ENCODE results near the gene LSM4.

DNA sequence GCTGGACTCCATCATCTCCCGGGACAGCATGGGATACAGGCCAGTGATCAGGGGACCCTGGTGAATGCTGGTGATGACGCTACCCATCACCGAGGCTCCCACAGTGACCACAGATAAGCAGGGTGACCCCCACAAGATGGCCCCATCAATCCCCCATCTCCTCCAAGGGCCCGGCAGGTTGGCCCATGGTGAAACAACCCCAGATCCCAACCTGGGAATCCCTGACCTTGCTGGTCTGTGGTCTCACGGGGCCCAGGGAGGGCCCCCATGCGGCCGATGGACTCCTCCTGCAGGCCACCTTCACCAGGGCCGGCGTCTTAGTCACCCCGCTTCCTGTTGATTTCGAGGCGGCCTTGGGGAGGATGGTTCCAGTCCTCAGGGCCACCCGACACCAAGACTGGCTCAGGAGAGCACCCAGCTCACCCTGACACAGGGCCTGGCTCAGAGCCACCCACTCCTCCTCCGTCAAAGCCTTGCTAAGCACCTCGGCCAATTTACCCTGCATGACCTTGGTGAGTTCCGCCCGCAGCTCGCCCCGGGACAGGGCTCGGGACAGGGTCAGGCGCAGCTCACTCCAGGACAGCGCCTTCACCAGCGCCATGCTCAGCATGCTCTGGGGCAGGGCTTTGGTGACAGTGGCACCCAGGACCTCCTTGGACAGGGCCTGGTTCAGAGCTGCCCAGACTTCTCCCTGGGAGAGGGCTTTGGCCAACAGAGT is 58.6 kb downstream of the LSM4 start:
- TF ChIP-seq, protein P1, sequence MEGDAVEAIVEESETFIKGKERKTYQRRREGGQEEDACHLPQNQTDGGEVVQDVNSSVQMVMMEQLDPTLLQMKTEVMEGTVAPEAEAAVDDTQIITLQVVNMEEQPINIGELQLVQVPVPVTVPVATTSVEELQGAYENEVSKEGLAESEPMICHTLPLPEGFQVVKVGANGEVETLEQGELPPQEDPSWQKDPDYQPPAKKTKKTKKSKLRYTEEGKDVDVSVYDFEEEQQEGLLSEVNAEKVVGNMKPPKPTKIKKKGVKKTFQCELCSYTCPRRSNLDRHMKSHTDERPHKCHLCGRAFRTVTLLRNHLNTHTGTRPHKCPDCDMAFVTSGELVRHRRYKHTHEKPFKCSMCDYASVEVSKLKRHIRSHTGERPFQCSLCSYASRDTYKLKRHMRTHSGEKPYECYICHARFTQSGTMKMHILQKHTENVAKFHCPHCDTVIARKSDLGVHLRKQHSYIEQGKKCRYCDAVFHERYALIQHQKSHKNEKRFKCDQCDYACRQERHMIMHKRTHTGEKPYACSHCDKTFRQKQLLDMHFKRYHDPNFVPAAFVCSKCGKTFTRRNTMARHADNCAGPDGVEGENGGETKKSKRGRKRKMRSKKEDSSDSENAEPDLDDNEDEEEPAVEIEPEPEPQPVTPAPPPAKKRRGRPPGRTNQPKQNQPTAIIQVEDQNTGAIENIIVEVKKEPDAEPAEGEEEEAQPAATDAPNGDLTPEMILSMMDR (IDR thresholded peaks at IDR 0.05; ENCODE audit: insufficient read depth, low read length, poor library complexity, severe bottlenecking) = no peak
- TF ChIP-seq EZH2phosphoT487 (conservative IDR thresholded peaks at IDR 0.05; ENCODE audit: low read length) = no peak
